Measurements from ENCODE around the gene RNPEPL1. TPM values are rescaled to one million over a fixed set of nuclear protein-coding genes. Genes with fewer than 3 reads are reported as not detected.

Gene RNPEPL1
- total and polyA plus RNA-seq, 3 donors from 2014 or later: 28.9 to 48.5 (median 39.1) TPM

- H3K4me3 ChIP-seq: no peak overlapping the region
- H3K27me3 ChIP-seq: no peaks in the 10 kb centered on the region
- peaks cover 22% of the 10 kb centered on the region for H3K4me1 ChIP-seq
- TF ChIP-seq POLR2A (IDR thresholded peaks at IDR 0.05): no peak
- TF ChIP-seq CTCF (IDR thresholded peaks at IDR 0.05): no peak
- DNase-seq: no peak
- H3K9me3 ChIP-seq: no peaks in the 10 kb centered on the region
- H3K27ac ChIP-seq: no peak overlapping the region
- H3K36me3 ChIP-seq (ENCODE audit: low read depth, missing control alignments): no peaks in the 10 kb centered on the region
- intact Hi-C loops (cut with DNase I; ENCODE audit: low total_unique reads): no loop called here
- WGBS, 2 donors: 95 to 98% methylated on average over 6 to 7 of the region's 7 CpGs
Observed at GRCh38 chr2:240553956-240554480, 14.3 kb upstream of the RNPEPL1 start.

DNA sequence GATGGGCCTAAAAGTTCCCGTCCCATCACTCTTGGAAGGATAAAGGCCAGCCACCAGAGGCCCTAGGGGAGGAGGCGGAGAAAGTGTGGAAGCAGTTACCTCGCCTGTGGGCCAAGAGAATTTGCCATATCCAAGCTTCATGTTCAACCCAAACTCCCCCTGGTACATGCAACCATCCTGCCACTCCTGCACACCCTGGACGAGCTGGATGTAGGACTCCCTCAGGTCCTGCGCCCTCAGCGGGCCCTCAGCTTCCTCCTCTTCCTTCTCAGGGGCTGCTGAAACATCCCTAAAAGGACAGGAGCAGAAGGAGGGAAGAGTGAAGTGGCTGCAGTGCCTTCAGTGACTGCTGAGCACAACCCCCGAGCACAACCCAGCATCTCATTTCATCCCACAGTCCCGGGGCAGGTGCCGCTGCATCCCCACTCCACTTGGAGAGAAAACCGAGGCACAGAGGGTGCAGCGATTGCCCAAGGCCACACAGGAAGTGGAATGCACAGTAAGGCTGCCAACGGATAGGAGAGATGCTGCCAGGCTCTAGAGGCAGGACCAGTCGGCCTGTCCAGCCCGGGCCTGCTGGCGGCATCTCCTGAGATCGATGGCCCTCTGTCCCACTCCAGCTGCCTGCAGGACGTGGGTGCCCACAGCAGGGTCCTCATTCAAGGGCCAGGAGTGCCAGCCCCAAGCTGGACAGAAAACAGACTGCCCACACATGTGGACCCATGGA, 13.4 kb upstream of the RNPEPL1 start:
- 88 to 100% methylated on average over 10 to 17 of the region's 17 CpGs for WGBS, 2 donors
- Histone ChIP-seq H3K9me3 (no peaks in the 10 kb centered on the region), H3K4me3 (no peak overlapping the region), H3K27ac (no peak overlapping the region), H3K4me1 (peaks cover 30% of the 10 kb centered on the region), H3K36me3 (ENCODE audit: low read depth, missing control alignments) (no peaks in the 10 kb centered on the region), H3K27me3 (no peaks in the 10 kb centered on the region)
- no peak for DNase-seq
- TF ChIP-seq POLR2A (IDR thresholded peaks at IDR 0.05) (no peak), CTCF (IDR thresholded peaks at IDR 0.05) (no peak)
- intact Hi-C loops (cut with DNase I; ENCODE audit: low total_unique reads): no loop called here

GRCh38 chr2:240555541-240556250, 12.6 kb upstream of the RNPEPL1 start:
- Histone ChIP-seq H3K36me3 (ENCODE audit: low read depth, missing control alignments) (no peaks in the 10 kb centered on the region), H3K4me3 (no peak overlapping the region), H3K4me1 (peaks cover 31% of the 10 kb centered on the region), H3K27ac (no peak overlapping the region), H3K27me3 (no peaks in the 10 kb centered on the region), H3K9me3 (no peaks in the 10 kb centered on the region)
- 90 to 98% methylated on average over 8 to 15 of the region's 16 CpGs for WGBS, 2 donors
- intact Hi-C loops (cut with DNase I; ENCODE audit: low total_unique reads): no loop called here
- no peak for DNase-seq
- no peak for TF ChIP-seq POLR2A (IDR thresholded peaks at IDR 0.05)
- no peak for TF ChIP-seq CTCF (IDR thresholded peaks at IDR 0.05)

GRCh38 chr2:240556553-240557100, 11.7 kb upstream of the RNPEPL1 start:
- Histone ChIP-seq H3K4me1 (peaks cover 37% of the 10 kb centered on the region), H3K9me3 (no peaks in the 10 kb centered on the region), H3K27ac (peak overlapping the region; percentile 27 to 59), H3K27me3 (no peaks in the 10 kb centered on the region), H3K36me3 (ENCODE audit: low read depth, missing control alignments) (no peaks in the 10 kb centered on the region), H3K4me3 (peak overlapping the region; percentile 51 to 57)
- peak; percentile 61 for DNase-seq
- TF ChIP-seq POLR2A (IDR thresholded peaks at IDR 0.05) (no peak), CTCF (IDR thresholded peaks at IDR 0.05) (peak in 1 of 3 experiments; percentile 25)
- intact Hi-C loops (cut with DNase I; ENCODE audit: low total_unique reads): no loop called here
- 46 to 57% methylated on average over 9 of the region's 9 CpGs for WGBS, 2 donors

Measured in testis (tissue), 3 donors.